ENCODE data around the gene ING3. TPM values are rescaled to one million over a fixed set of nuclear protein-coding genes. Genes with fewer than 3 reads are reported as not detected.

The ING3 gene
- total RNA-seq, 1 experiment from 2014 or later = 9.1 TPM

DNA sequence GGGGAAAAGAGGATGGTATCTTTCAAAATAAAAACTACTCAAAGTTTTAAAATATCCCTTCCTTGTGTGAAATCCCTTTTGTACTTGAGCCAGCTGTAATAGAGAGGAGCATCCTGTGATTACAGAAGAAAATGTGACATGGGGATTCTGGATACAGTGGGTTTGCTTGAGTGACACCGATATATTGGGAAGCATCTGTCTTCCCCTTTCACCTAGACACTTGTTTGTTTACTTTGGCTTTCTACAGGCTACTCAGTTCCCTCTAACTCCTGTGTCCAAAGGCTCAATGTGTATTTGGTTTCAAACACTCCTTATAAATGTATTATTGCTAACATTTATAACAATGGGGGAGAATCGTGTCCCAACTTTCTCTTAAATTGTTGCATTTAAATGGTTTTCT, 62.3 kb downstream of the ING3 start:
- H3K27me3 ChIP-seq (ENCODE audit: control insufficient read depth, insufficient read depth, low read length) = peaks cover 8% of the 10 kb centered on the region
- no TSS peak for BruUV-seq (replicated peaks)
- no peak overlapping the region for H3K4me3 ChIP-seq (ENCODE audit: low read depth in 2 of 2, low read length in 2 of 2)
- TF ChIP-seq TCF7L2 (IDR thresholded peaks at IDR 0.05; ENCODE audit: low read depth, low read length) = no peak
- no peak for TF ChIP-seq SIN3A (IDR thresholded peaks at IDR 0.05; ENCODE audit: borderline replicate concordance, insufficient read depth, low read depth, low read length)
- TF ChIP-seq, protein P1, sequence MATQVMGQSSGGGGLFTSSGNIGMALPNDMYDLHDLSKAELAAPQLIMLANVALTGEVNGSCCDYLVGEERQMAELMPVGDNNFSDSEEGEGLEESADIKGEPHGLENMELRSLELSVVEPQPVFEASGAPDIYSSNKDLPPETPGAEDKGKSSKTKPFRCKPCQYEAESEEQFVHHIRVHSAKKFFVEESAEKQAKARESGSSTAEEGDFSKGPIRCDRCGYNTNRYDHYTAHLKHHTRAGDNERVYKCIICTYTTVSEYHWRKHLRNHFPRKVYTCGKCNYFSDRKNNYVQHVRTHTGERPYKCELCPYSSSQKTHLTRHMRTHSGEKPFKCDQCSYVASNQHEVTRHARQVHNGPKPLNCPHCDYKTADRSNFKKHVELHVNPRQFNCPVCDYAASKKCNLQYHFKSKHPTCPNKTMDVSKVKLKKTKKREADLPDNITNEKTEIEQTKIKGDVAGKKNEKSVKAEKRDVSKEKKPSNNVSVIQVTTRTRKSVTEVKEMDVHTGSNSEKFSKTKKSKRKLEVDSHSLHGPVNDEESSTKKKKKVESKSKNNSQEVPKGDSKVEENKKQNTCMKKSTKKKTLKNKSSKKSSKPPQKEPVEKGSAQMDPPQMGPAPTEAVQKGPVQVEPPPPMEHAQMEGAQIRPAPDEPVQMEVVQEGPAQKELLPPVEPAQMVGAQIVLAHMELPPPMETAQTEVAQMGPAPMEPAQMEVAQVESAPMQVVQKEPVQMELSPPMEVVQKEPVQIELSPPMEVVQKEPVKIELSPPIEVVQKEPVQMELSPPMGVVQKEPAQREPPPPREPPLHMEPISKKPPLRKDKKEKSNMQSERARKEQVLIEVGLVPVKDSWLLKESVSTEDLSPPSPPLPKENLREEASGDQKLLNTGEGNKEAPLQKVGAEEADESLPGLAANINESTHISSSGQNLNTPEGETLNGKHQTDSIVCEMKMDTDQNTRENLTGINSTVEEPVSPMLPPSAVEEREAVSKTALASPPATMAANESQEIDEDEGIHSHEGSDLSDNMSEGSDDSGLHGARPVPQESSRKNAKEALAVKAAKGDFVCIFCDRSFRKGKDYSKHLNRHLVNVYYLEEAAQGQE (IDR thresholded peaks at IDR 0.05; ENCODE audit: insufficient read depth in 1 of 2, low read depth in 2 of 2, low read length in 1 of 2) = no peak
- TF ChIP-seq POLR2AphosphoS5 (IDR thresholded peaks at IDR 0.05; ENCODE audit: low read depth, low read length) = no peak
- TF ChIP-seq, protein P2, sequence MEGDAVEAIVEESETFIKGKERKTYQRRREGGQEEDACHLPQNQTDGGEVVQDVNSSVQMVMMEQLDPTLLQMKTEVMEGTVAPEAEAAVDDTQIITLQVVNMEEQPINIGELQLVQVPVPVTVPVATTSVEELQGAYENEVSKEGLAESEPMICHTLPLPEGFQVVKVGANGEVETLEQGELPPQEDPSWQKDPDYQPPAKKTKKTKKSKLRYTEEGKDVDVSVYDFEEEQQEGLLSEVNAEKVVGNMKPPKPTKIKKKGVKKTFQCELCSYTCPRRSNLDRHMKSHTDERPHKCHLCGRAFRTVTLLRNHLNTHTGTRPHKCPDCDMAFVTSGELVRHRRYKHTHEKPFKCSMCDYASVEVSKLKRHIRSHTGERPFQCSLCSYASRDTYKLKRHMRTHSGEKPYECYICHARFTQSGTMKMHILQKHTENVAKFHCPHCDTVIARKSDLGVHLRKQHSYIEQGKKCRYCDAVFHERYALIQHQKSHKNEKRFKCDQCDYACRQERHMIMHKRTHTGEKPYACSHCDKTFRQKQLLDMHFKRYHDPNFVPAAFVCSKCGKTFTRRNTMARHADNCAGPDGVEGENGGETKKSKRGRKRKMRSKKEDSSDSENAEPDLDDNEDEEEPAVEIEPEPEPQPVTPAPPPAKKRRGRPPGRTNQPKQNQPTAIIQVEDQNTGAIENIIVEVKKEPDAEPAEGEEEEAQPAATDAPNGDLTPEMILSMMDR (IDR thresholded peaks at IDR 0.05) = no peak
- no peaks in the 10 kb centered on the region for H3K4me1 ChIP-seq (ENCODE audit: control insufficient read depth, insufficient read depth, low read length)
- intact Hi-C loops (cut with micrococcal nuclease; ENCODE audit: unreplicated experiment) (no loop called here), in situ Hi-C loops (cut with HindIII; ENCODE audit: low pct_unique_long_range_greater_than_20kb, low sequenced_read_pairs) (no loop called here)
- H3K36me3 ChIP-seq (ENCODE audit: control insufficient read depth, insufficient read depth, low read length) = no peaks in the 10 kb centered on the region
- ATAC-seq = no peak
- ChIA-PET POLR2A (no interaction called here), CTCF (no interaction called here)
- H3K9me3 ChIP-seq (ENCODE audit: control insufficient read depth, insufficient read depth, low read depth, low read length) = no peaks in the 10 kb centered on the region
- DNase-seq (ENCODE audit: low read depth, low spot score) = no peak
- no peak overlapping the region for H3K27ac ChIP-seq (ENCODE audit: low read length)

DNA sequence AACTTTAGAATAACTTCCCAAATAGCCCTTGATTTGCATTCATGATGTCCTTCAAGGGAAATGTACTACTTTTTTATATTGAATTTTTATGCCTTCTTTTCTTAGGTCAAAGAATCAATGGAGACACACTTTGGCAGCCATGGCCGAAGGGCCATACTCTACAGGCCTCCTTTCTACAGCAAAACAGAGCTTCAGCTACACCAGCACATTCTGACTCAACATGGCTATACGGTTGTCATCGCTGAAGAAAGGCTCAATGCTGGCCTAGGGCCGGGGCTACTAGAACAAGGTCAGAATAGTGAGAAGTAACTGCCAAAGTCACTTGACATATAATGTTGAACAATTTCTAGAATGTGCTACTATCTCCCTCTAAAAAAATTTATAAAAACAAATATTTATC, 65.0 kb downstream of the ING3 start:
- ATAC-seq = no peak

More for the DNA sequence above, 65.0 kb downstream of the ING3 start:
- H3K27me3 ChIP-seq (ENCODE audit: control insufficient read depth, insufficient read depth, low read length) = no peaks in the 10 kb centered on the region; the same call in 1 of the 2 replicates
- H3K4me3 ChIP-seq (ENCODE audit: low read depth in 2 of 2, low read length in 2 of 2) = no peak overlapping the region
- TF ChIP-seq, protein P2 (IDR thresholded peaks at IDR 0.05) = no peak
- TF ChIP-seq, protein P1 (IDR thresholded peaks at IDR 0.05; ENCODE audit: insufficient read depth in 1 of 2, low read depth in 2 of 2, low read length in 1 of 2) = no peak
- TF ChIP-seq TCF7L2 (IDR thresholded peaks at IDR 0.05; ENCODE audit: low read depth, low read length) = no peak
- intact Hi-C loops (cut with micrococcal nuclease; ENCODE audit: unreplicated experiment) = no loop called here
- in situ Hi-C loops (cut with HindIII; ENCODE audit: low pct_unique_long_range_greater_than_20kb, low sequenced_read_pairs) = no loop called here
- ChIA-PET POLR2A (interaction anchor here (0.6 kb wide), 1 partner anchor 27 kb away, joined by 3 read pairs; no protein-coding TSS in a partner anchor), CTCF (no interaction called here)
- no peak for DNase-seq (ENCODE audit: low read depth, low spot score)
- BruUV-seq (replicated peaks) = no TSS peak
- no peaks in the 10 kb centered on the region for H3K4me1 ChIP-seq (ENCODE audit: control insufficient read depth, insufficient read depth, low read length)
- no peak overlapping the region for H3K27ac ChIP-seq (ENCODE audit: low read length)
- H3K36me3 ChIP-seq (ENCODE audit: control insufficient read depth, insufficient read depth, low read length) = no peaks in the 10 kb centered on the region
- no peaks in the 10 kb centered on the region for H3K9me3 ChIP-seq (ENCODE audit: control insufficient read depth, insufficient read depth, low read depth, low read length)

Measured in Panc1 (cell line).